Stimulated activated naive CD8-positive, alpha-beta T cell treated with anti-CD3 and anti-CD28 coated beads, Interleukin-15, amount 100 ng/mL, for 72 hours (primary cell): ENCODE data around the gene INAFM2.
A peak's percentile ranks its signal among the peaks of the same experiment; 100 is the strongest.

Source experiments
- ATAC-seq: fragments of 150-1000 bp; cut with Tn5 transposase; 2 replicates; pipeline ENCODE4 v1.10.0; 2021; ENCODE audit warnings: mild to moderate bottlenecking, moderate library complexity
- DNase-seq, 2 donors: peaks; one replicate each; pipeline ENCODE4 v3.0.0; 2021 to 2022
- H3K27ac Mint-ChIP-seq, 2 donors: one replicate each; pipeline ENCODE4 v1.8.0; 2022; ENCODE audit warnings: mild to moderate bottlenecking in 2 of 2, mixed read lengths in 2 of 2, moderate library complexity in 2 of 2
- H3K27me3 Mint-ChIP-seq: one replicate; pipeline ENCODE4 v1.8.0; 2022; ENCODE audit warnings: mixed read lengths
- H3K4me1 Mint-ChIP-seq: one replicate; pipeline ENCODE4 v1.8.0; 2022; ENCODE audit warnings: mild to moderate bottlenecking, mixed read lengths
- H3K4me3 Mint-ChIP-seq, 2 donors: one replicate each; pipeline ENCODE4 v1.8.0; 2022; ENCODE audit warnings: mild to moderate bottlenecking in 2 of 2, mixed read lengths in 2 of 2, moderate library complexity in 1 of 2
- H3K9me3 Mint-ChIP-seq, 2 donors: one replicate each; pipeline ENCODE4 v1.8.0; 2022; ENCODE audit warnings: mixed read lengths in 2 of 2

The INAFM2 gene

DNA sequence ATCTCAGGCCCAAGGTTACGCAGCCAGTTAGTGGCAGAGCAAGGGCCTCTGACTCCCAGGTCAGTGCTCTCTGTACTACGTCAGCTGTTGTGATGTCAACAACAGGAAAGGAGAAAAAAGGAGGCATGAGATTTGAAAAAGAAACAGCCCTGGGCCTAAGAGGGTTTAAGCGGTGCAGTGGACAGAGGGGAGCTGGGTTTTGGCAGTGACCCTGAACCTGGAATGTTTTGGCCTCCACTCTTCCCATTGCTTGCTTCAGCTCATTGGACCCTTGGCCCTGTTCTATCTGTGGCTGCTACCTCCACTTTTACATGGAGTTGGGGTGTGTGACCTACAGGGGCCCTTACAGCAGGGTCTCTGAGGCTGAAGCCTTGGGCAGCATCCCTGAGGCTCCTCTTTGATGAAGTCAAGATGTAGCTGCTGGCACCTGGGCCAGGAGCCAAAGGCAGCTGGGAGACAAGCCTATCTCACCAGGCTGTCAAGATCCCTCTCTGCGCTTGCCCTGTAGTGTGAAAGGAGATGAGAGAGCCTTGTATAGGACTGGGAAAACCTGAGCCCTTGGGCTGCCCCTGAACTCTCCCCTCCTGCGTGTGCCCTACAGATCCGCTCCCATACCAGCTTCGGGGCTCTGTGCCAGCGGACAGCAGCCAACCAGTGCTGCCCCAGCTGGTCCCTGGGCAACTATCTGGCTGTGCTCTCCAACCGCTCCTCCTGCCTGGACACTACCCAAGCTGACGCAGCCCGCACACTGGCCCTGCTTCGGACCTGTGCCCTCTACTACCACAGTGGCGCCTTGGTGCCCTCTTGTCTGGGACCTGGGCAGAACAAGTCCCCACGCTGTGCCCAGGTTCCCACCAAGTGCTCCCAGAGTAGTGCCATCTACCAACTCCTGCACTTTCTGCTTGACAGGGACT, 43.2 kb downstream of the INAFM2 start:
- Mint-ChIP-seq H3K27me3 (no peaks in the 10 kb centered on the region), H3K4me3 (peak overlapping the region; percentile 83 to 88), H3K9me3 (no peaks in the 10 kb centered on the region), H3K4me1 (peaks cover 38% of the 10 kb centered on the region), H3K27ac (peak overlapping the region in 1 of 2 donors; percentile 93)
- DNase-seq (no peak), ATAC-seq (no peak)

DNA sequence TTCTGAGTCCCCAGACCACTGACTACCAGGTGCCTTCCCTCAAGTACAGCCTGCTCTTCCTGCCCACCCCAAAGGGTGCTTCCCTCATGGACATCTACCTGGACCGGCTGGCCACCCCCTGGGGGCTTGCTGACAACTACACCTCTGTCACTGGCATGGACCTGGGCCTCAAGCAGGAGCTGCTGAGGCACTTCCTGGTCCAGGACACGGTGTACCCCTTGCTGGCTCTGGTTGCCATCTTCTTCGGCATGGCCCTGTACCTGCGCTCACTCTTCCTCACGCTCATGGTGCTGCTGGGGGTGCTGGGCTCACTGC, 43.8 kb downstream of the INAFM2 start:
- peak overlapping the region; percentile 83 to 88 for H3K4me3 Mint-ChIP-seq
- H3K9me3 Mint-ChIP-seq: no peaks in the 10 kb centered on the region
- H3K4me1 Mint-ChIP-seq: peaks cover 38% of the 10 kb centered on the region
- ATAC-seq: no peak
- H3K27me3 Mint-ChIP-seq: no peaks in the 10 kb centered on the region
- no peak for DNase-seq
- peak overlapping the region; percentile 87 to 93 for H3K27ac Mint-ChIP-seq

DNA sequence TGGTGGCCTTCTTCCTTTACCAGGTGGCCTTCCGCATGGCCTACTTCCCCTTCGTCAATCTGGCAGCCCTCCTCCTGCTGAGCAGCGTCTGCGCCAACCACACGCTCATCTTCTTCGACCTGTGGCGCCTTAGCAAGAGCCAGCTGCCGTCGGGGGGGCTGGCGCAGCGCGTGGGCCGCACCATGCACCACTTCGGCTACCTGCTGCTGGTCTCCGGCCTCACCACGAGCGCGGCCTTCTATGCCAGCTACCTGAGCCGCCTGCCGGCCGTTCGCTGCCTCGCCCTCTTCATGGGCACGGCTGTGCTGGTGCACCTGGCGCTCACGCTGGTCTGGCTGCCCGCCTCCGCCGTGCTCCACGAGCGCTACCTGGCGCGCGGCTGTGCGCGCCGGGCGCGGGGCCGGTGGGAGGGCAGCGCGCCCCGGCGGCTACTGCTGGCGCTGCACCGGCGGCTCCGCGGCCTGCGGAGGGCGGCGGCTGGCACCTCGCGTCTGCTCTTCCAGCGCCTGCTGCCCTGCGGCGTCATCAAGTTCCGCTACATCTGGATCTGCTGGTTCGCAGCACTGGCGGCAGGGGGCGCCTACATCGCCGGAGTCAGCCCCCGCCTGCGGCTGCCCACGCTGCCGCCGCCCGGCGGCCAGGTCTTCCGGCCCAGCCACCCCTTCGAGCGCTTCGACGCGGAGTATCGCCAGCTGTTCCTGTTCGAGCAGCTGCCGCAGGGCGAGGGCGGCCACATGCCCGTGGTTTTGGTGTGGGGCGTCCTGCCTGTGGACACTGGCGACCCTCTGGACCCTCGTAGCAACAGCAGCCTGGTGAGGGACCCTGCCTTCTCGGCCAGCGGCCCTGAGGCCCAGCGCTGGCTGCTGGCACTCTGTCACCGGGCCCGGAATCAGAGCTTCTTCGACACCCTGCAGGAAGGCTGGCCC, 44.5 kb downstream of the INAFM2 start:
- DNase-seq (peak; percentile 91 to 93), ATAC-seq (peak; percentile 95)
- H3K9me3 Mint-ChIP-seq: no peaks in the 10 kb centered on the region
- H3K4me3 Mint-ChIP-seq: peak overlapping the region; percentile 83 to 88
- peaks cover 38% of the 10 kb centered on the region for H3K4me1 Mint-ChIP-seq
- H3K27me3 Mint-ChIP-seq: no peaks in the 10 kb centered on the region
- peak overlapping the region in 1 of 2 donors; percentile 93 for H3K27ac Mint-ChIP-seq

DNA sequence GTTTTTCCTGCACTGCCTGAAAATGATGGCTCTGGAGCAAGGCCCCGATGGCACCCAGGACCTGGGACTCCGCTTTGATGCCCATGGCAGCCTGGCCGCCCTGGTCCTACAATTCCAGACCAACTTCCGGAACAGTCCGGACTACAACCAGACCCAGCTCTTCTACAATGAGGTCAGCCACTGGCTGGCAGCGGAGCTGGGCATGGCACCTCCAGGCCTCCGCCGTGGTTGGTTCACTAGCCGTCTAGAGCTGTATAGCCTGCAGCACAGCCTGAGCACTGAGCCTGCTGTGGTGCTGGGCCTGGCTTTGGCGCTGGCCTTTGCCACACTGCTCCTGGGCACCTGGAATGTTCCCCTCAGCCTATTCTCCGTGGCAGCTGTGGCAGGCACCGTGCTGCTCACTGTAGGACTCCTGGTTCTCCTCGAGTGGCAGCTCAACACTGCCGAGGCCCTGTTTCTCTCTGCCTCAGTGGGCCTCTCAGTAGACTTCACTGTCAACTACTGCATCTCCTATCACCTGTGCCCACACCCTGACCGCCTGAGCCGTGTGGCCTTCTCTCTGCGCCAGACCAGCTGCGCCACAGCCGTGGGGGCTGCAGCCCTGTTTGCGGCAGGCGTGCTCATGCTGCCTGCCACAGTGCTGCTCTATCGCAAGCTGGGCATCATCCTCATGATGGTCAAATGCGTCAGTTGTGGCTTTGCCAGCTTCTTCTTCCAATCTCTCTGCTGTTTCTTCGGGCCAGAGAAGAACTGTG, 45.4 kb downstream of the INAFM2 start:
- Mint-ChIP-seq H3K27ac (peak overlapping the region in 1 of 2 donors; percentile 28), H3K4me1 (peaks cover 38% of the 10 kb centered on the region), H3K9me3 (no peaks in the 10 kb centered on the region), H3K27me3 (no peaks in the 10 kb centered on the region), H3K4me3 (peak overlapping the region in 1 of 2 donors; percentile 32)
- DNase-seq (no peak), ATAC-seq (no peak)

DNA sequence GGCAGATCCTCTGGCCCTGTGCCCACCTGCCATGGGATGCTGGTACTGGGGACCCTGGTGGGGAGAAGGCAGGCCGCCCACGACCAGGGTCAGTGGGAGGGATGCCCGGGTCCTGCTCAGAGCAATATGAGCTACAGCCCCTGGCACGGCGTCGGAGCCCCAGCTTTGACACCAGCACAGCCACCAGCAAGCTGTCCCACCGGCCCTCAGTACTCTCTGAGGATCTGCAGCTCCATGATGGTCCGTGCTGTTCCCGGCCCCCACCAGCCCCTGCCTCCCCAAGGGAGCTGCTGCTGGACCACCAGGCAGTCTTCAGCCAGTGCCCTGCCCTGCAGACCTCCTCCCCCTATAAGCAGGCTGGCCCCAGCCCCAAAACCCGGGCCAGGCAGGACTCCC, 46.0 kb downstream of the INAFM2 start:
- no peaks in the 10 kb centered on the region for H3K9me3 Mint-ChIP-seq
- DNase-seq: no peak
- no peak overlapping the region for H3K27ac Mint-ChIP-seq
- H3K27me3 Mint-ChIP-seq: no peaks in the 10 kb centered on the region
- H3K4me1 Mint-ChIP-seq: peaks cover 38% of the 10 kb centered on the region
- no peak overlapping the region for H3K4me3 Mint-ChIP-seq
- no peak for ATAC-seq

GRCh38 chr15:40369971-40370370, 46.5 kb downstream of the INAFM2 start:
- no peaks in the 10 kb centered on the region for H3K27me3 Mint-ChIP-seq

DNA sequence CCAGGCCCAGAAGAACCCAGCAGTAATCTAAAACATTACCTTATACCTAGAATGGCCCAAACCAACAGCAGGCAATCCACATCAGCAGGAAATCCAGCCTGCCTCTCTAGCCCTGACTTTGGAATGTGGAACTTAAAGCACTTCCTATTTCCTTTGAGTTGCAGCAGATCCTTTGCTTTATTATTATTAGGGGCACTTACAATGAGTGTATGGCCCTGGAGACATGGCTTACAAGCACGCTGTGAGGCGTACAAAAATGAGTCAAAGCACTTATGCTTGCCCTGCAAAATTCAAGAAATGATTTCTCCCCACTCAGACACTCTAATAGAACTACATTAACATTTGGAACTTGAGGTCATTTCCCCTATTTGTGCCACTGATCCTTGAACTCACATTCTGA, 49.5 kb downstream of the INAFM2 start:
- Mint-ChIP-seq H3K4me1 (peaks cover 20% of the 10 kb centered on the region), H3K9me3 (no peaks in the 10 kb centered on the region), H3K27ac (no peak overlapping the region), H3K27me3 (no peaks in the 10 kb centered on the region), H3K4me3 (no peak overlapping the region)
- ATAC-seq: no peak
- no peak for DNase-seq

More at GRCh38 chr15:40369971-40370370, 46.5 kb downstream of the INAFM2 start:
- Mint-ChIP-seq H3K9me3 (no peaks in the 10 kb centered on the region), H3K4me1 (peaks cover 38% of the 10 kb centered on the region), H3K27ac (no peak overlapping the region), H3K4me3 (no peak overlapping the region)
- no peak for DNase-seq
- ATAC-seq: no peak
